ENCODE results near the gene CEMIP. TPM values are rescaled to one million over a fixed set of nuclear protein-coding genes. Genes with fewer than 3 reads are reported as not detected.

Gene CEMIP
- total RNA-seq, 4 donors from 2014 or later, result 0.17 to 0.34 (median 0.26) TPM; not detected in 1

- no peaks in the 10 kb centered on the region for H3K27me3 ChIP-seq
- H3K27ac ChIP-seq (replicated peaks in 1 of 4), result no peak overlapping the region
- peaks cover 0 to 29% (median 21%) of the 10 kb centered on the region in 4 donors for H3K4me1 ChIP-seq
- no peak for DNase-seq (ENCODE audit: extremely low spot score)
- intact Hi-C loops (cut with DNase I), result no loop called here
- no peaks in the 10 kb centered on the region for H3K9me3 ChIP-seq
- H3K4me3 ChIP-seq, result no peak overlapping the region
- TF ChIP-seq POLR2A (IDR thresholded peaks at IDR 0.05; ENCODE audit: low read depth), result no peak
- TF ChIP-seq CTCF (IDR thresholded peaks at IDR 0.05), result no peak
- no peak for TF ChIP-seq POLR2AphosphoS5 (IDR thresholded peaks at IDR 0.05)
- TF ChIP-seq EP300 (IDR thresholded peaks at IDR 0.05), result no peak
- H3K36me3 ChIP-seq, result peaks cover 0 to 44% (median 38%) of the 10 kb centered on the region in 4 donors
- 76% methylated on average over 2 of the region's 4 CpGs for WGBS
These were observed 161.2 kb downstream of the CEMIP start for GRCh38 chr15:80940331-80940730.

GRCh38 chr15:80940851-80941250, 161.7 kb downstream of the CEMIP start:
- Histone ChIP-seq H3K36me3 (peaks cover 0 to 50% (median 39%) of the 10 kb centered on the region in 4 donors), H3K27me3 (no peaks in the 10 kb centered on the region), H3K9me3 (no peaks in the 10 kb centered on the region), H3K4me3 (no peak overlapping the region), H3K4me1 (peaks cover 0 to 29% (median 20%) of the 10 kb centered on the region in 4 donors), H3K27ac (replicated peaks in 1 of 4) (no peak overlapping the region)
- 97% methylated on average over 6 of the region's 6 CpGs for WGBS
- TF ChIP-seq POLR2A (IDR thresholded peaks at IDR 0.05; ENCODE audit: low read depth), result no peak
- no peak for TF ChIP-seq POLR2AphosphoS5 (IDR thresholded peaks at IDR 0.05)
- TF ChIP-seq CTCF (IDR thresholded peaks at IDR 0.05), result no peak
- TF ChIP-seq EP300 (IDR thresholded peaks at IDR 0.05), result no peak
- no peak for DNase-seq (ENCODE audit: extremely low spot score)
- intact Hi-C loops (cut with DNase I), result no loop called here

- no peak for DNase-seq (ENCODE audit: extremely low spot score)
- intact Hi-C loops (cut with DNase I), result no loop called here
- peaks cover 0 to 61% (median 52%) of the 10 kb centered on the region in 4 donors for H3K36me3 ChIP-seq
- H3K27me3 ChIP-seq, result no peaks in the 10 kb centered on the region
- 79% methylated on average over 7 of the region's 7 CpGs for WGBS
- no peaks in the 10 kb centered on the region for H3K9me3 ChIP-seq
- TF ChIP-seq CTCF (IDR thresholded peaks at IDR 0.05) (no peak), POLR2A (IDR thresholded peaks at IDR 0.05; ENCODE audit: low read depth) (no peak), POLR2AphosphoS5 (IDR thresholded peaks at IDR 0.05) (no peak), EP300 (IDR thresholded peaks at IDR 0.05) (no peak)
- H3K4me3 ChIP-seq, result no peak overlapping the region
- H3K27ac ChIP-seq (replicated peaks in 1 of 4), result no peak overlapping the region
- H3K4me1 ChIP-seq, result peaks cover 0 to 22% (median 18%) of the 10 kb centered on the region in 4 donors
These were observed 163.1 kb downstream of the CEMIP start for GRCh38 chr15:80942266-80942665.

GRCh38 chr15:80942746-80943565, 163.8 kb downstream of the CEMIP start:
- no peak for DNase-seq (ENCODE audit: extremely low spot score)
- H3K4me3 ChIP-seq, result no peak overlapping the region
- no peaks in the 10 kb centered on the region for H3K27me3 ChIP-seq
- H3K27ac ChIP-seq (replicated peaks in 1 of 4), result no peak overlapping the region
- H3K4me1 ChIP-seq, result peaks cover 0 to 22% (median 18%) of the 10 kb centered on the region in 4 donors
- WGBS, result 72% methylated on average over 16 of the region's 16 CpGs
- TF ChIP-seq CTCF (IDR thresholded peaks at IDR 0.05), result no peak
- no peak for TF ChIP-seq POLR2AphosphoS5 (IDR thresholded peaks at IDR 0.05)
- no peak for TF ChIP-seq EP300 (IDR thresholded peaks at IDR 0.05)
- TF ChIP-seq POLR2A (IDR thresholded peaks at IDR 0.05; ENCODE audit: low read depth), result no peak
- peaks cover 5 to 68% (median 59%) of the 10 kb centered on the region in 4 donors for H3K36me3 ChIP-seq
- intact Hi-C loops (cut with DNase I), result no loop called here
- H3K9me3 ChIP-seq, result no peaks in the 10 kb centered on the region
